Panc1 (cell line): ENCODE measurements around the gene ZBTB8OS. TPM values are rescaled to one million over a fixed set of nuclear protein-coding genes. Genes with fewer than 3 reads are reported as not detected.
A peak's percentile ranks its signal among the peaks of the same experiment; 100 is the strongest.
"Not testable (repeated sequence)": the region's sequence is repeated elsewhere in the genome, so short reads cannot be mapped to it uniquely, and the experiment has no call there.

Source experiments
- ATAC-seq: fragments of 200-7000 bp; cut with Tn5 transposase; 2 replicates; pipeline ENCODE4 v1.9.1; 2020; ENCODE audit warnings: mild to moderate bottlenecking, moderate library complexity
- BruUV-seq: library from RNA; stranded (reverse); fragments of 400-500 nt; replicated peaks from 2 replicates; lab custom pipeline; 2021; lab: Mats Ljungman, UMichigan
- CTCF ChIA-PET: fragments of 300-600 bp; sonication (Branson Sonifier 250); formaldehyde crosslinking; loops from one replicate; lab custom pipeline; 2022; ENCODE audit warnings: antibody characterized with exemption; lab: Charles Lee
- POLR2A ChIA-PET: fragments of 300-600 bp; sonication (Branson Sonifier 250); formaldehyde crosslinking; loops from one replicate; lab custom pipeline; 2022; ENCODE audit warnings: antibody characterized with exemption; lab: Charles Lee
- DNase-seq: peaks from one replicate; pipeline ENCODE4 v3.0.0-alpha.2; 2010; ENCODE audit warnings: low read depth, low spot score
- H3K27ac ChIP-seq: 2 replicates; pipeline ENCODE4 v1.5.1; 2011; ENCODE audit warnings: mild to moderate bottlenecking, low read length, inconsistent platforms
- H3K27me3 ChIP-seq: fragments of 200-500 bp; sonication (Bioruptor generic); 2 replicates; pipeline ENCODE4 v1.6.0; 2014; ENCODE audit warnings: low read length, inconsistent platforms; ENCODE audit not compliant: control insufficient read depth, insufficient read depth
- H3K36me3 ChIP-seq: fragments of 200-500 bp; sonication (Bioruptor generic); 2 replicates; pipeline ENCODE4 v1.5.1; 2014; ENCODE audit warnings: inconsistent platforms, mild to moderate bottlenecking, low read length, moderate library complexity; ENCODE audit not compliant: control insufficient read depth, insufficient read depth
- H3K4me1 ChIP-seq: 2 replicates; pipeline ENCODE4 v1.5.1; 2011; ENCODE audit warnings: inconsistent platforms, mild to moderate bottlenecking, low read length, moderate library complexity; ENCODE audit not compliant: control insufficient read depth, insufficient read depth
- H3K4me3 ChIP-seq, 2 experiments: 2 replicates each; pipeline ENCODE4 v1.5.1; 2011 to 2012; ENCODE audit warnings: low read depth in 2 of 2, low read length in 2 of 2, mild to moderate bottlenecking in 2 of 2, inconsistent platforms in 1 of 2, moderate library complexity in 1 of 2
- H3K9me3 ChIP-seq: fragments of 200-500 bp; sonication (Bioruptor generic); 2 replicates; pipeline ENCODE4 v1.5.1; 2014; ENCODE audit warnings: low read depth, mild to moderate bottlenecking, inconsistent platforms, low read length, moderate library complexity; ENCODE audit not compliant: control insufficient read depth, insufficient read depth
- POLR2AphosphoS5 ChIP-seq: IDR thresholded peaks from 2 replicates; pipeline ENCODE4 v1.6.1; 2012; ENCODE audit warnings: mild to moderate bottlenecking, low read depth, low read length, moderate library complexity
- SIN3A ChIP-seq: IDR thresholded peaks from 2 replicates; pipeline ENCODE4 v1.6.1; 2012; ENCODE audit warnings: low read depth, mild to moderate bottlenecking, low read length, moderate library complexity, borderline replicate concordance; ENCODE audit not compliant: insufficient read depth
- TCF7L2 ChIP-seq: IDR thresholded peaks from 2 replicates; pipeline ENCODE4 v1.6.1; 2011; ENCODE audit warnings: mild to moderate bottlenecking, low read depth, low read length, inconsistent platforms
- in situ Hi-C: cut with HindIII; loops from 2 replicates; pipeline ENCODE4 v1.10.0; 2016; ENCODE audit warnings: low sequenced_read_pairs, low pct_unique_long_range_greater_than_20kb
- intact Hi-C: fragments of 100-400 bp; cut with micrococcal nuclease; formaldehyde crosslinking; loops from one replicate; pipeline ENCODE4 v1.10.0; 2022; ENCODE audit not compliant: unreplicated experiment
- total RNA-seq: library from RNA; stranded (reverse); gene quantifications from one replicate; pipeline ENCODE4 v1.2.1, GENCODE V29; 2021; ENCODE audit not compliant: unreplicated experiment
- TF ChIP-seq, protein P1 (sequence below): fragments of 450-650 bp; IDR thresholded peaks from 2 replicates; pipeline ENCODE4 v1.5.1; 2017; ENCODE audit warnings: mild to moderate bottlenecking
- TF ChIP-seq, protein P2 (sequence below), 2 experiments: IDR thresholded peaks; 2 replicates each; pipeline ENCODE4 v1.6.1; 2011 to 2012; ENCODE audit warnings: low read depth in 2 of 2, control low read depth in 1 of 2, low read length in 1 of 2, mild to moderate bottlenecking in 1 of 2, moderate library complexity in 1 of 2; ENCODE audit not compliant: insufficient read depth in 1 of 2

ZBTB8OS gene
- total RNA-seq, 1 experiment from 2014 or later, result 78.9 TPM

DNA sequence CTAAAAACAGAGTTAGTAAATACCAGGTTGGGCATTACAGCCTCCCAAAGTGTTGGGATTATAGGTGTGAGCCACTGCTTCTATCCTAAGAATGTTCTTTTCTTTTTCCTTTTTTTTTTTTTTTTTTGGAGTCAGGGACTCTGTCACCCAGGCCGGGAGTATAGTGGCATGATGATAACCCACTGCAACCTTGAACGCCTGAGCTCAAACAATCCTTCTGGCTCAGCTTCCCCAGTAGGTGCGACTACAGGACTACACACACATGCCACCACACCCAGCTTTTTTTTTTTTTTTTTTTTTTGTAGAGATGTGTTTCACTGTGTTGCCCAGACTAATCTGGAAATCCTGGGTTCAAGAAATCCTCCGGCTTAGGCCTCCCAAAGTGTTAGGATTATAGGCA, 5.9 kb downstream of the ZBTB8OS start:
- Histone ChIP-seq H3K9me3 (no peaks in the 10 kb centered on the region), H3K27me3 (no peaks in the 10 kb centered on the region), H3K36me3 (no peaks in the 10 kb centered on the region; the same call in 1 of the 2 replicates), H3K4me3 (no peak overlapping the region), H3K27ac (no peak overlapping the region), H3K4me1 (no peaks in the 10 kb centered on the region; the same call in 1 of the 2 replicates)
- intact Hi-C loops, result no loop called here
- POLR2A ChIA-PET, result interaction anchor here (0.6 kb wide), 1 partner anchor 30 kb away, joined by 4 read pairs; no protein-coding TSS in a partner anchor
- CTCF ChIA-PET, result no interaction called here
- in situ Hi-C loops, result no loop called here
- ATAC-seq (no peak), DNase-seq (no peak)
- BruUV-seq, result no TSS peak
- TF ChIP-seq, protein P1, sequence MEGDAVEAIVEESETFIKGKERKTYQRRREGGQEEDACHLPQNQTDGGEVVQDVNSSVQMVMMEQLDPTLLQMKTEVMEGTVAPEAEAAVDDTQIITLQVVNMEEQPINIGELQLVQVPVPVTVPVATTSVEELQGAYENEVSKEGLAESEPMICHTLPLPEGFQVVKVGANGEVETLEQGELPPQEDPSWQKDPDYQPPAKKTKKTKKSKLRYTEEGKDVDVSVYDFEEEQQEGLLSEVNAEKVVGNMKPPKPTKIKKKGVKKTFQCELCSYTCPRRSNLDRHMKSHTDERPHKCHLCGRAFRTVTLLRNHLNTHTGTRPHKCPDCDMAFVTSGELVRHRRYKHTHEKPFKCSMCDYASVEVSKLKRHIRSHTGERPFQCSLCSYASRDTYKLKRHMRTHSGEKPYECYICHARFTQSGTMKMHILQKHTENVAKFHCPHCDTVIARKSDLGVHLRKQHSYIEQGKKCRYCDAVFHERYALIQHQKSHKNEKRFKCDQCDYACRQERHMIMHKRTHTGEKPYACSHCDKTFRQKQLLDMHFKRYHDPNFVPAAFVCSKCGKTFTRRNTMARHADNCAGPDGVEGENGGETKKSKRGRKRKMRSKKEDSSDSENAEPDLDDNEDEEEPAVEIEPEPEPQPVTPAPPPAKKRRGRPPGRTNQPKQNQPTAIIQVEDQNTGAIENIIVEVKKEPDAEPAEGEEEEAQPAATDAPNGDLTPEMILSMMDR, result no peak
- TF ChIP-seq POLR2AphosphoS5 (no peak), SIN3A (no peak), TCF7L2 (no peak)
- TF ChIP-seq, protein P2, sequence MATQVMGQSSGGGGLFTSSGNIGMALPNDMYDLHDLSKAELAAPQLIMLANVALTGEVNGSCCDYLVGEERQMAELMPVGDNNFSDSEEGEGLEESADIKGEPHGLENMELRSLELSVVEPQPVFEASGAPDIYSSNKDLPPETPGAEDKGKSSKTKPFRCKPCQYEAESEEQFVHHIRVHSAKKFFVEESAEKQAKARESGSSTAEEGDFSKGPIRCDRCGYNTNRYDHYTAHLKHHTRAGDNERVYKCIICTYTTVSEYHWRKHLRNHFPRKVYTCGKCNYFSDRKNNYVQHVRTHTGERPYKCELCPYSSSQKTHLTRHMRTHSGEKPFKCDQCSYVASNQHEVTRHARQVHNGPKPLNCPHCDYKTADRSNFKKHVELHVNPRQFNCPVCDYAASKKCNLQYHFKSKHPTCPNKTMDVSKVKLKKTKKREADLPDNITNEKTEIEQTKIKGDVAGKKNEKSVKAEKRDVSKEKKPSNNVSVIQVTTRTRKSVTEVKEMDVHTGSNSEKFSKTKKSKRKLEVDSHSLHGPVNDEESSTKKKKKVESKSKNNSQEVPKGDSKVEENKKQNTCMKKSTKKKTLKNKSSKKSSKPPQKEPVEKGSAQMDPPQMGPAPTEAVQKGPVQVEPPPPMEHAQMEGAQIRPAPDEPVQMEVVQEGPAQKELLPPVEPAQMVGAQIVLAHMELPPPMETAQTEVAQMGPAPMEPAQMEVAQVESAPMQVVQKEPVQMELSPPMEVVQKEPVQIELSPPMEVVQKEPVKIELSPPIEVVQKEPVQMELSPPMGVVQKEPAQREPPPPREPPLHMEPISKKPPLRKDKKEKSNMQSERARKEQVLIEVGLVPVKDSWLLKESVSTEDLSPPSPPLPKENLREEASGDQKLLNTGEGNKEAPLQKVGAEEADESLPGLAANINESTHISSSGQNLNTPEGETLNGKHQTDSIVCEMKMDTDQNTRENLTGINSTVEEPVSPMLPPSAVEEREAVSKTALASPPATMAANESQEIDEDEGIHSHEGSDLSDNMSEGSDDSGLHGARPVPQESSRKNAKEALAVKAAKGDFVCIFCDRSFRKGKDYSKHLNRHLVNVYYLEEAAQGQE (IDR thresholded peaks at IDR 0.05; ENCODE audit: insufficient read depth in 1 of 2, low read depth in 2 of 2, low read length in 1 of 2), result no peak

DNA sequence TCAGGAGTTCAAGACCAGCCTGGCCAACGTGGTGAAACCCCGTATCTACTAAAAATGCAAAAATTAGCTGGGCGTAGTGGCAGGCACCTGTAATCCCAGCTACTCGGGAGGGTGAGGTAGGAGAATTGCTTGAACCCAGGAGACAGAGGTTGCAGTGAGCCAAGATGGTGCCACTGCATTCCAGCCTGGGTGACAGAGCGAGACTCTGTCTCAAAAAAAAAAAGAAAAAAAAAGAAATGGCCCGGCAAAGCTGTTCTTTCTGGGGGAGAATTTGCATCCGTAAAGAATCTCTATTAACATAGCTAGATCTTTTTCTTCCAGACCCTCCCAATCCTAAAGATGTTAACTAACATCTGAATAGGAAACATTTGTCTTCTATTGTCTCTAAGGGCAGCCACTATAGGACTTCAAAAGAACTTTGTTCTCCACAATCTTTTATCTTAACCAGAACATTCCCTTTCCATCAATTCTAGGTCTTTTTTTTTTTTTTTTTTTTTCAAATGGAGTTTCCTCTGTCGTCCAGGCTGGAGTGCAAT, 8.0 kb downstream of the ZBTB8OS start:
- H3K9me3 ChIP-seq, H3K27ac ChIP-seq, ATAC-seq, DNase-seq, CTCF ChIA-PET, intact Hi-C loops, H3K4me1 ChIP-seq, in situ Hi-C loops, BruUV-seq, H3K4me3 ChIP-seq, H3K27me3 ChIP-seq, H3K36me3 ChIP-seq: not testable (repeated sequence)
- POLR2A ChIA-PET, result interaction anchor here (0.6 kb wide), 1 partner anchor 244 kb away, joined by 3 read pairs; no protein-coding TSS in a partner anchor

DNA sequence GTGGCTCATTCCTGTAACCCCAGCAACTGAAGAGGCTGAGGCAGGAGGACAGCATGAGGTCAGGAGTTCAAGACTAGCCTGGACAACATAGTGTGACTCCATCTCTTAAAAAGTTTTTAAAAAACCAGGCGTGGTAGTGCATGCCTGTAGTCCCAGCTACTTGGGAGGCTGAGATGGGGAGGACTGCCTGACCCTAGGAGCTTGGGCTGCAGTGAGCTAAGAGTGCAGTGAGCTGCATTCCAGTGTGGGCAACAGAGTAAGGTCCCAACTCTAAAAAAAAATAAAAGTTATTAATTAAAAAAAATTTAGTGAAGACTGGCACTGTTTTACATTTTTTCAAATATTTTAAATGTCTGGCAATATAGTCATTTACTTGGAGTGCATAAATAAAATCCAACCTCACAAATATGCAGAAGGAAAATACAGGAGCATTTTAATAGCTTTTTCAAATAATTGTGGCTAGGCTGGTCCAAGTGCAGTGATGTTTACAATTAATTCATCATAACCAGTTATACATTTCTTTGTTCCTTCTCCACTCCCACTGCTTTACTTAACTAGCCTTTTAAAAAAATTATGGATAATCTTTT, 10.8 kb downstream of the ZBTB8OS start:
- ATAC-seq (0 out of 2 replicates have a peak, but pooled peaks have one; percentile 51), DNase-seq (no peak)
- Histone ChIP-seq H3K36me3 (no peaks in the 10 kb centered on the region), H3K27ac (no peak overlapping the region), H3K9me3 (no peaks in the 10 kb centered on the region), H3K27me3 (no peaks in the 10 kb centered on the region), H3K4me1 (no peaks in the 10 kb centered on the region), H3K4me3 (no peak overlapping the region)
- POLR2A ChIA-PET, result no interaction called here
- CTCF ChIA-PET, result no interaction called here
- intact Hi-C loops, result no loop called here
- BruUV-seq, result no TSS peak
- TF ChIP-seq, protein P2 (IDR thresholded peaks at IDR 0.05; ENCODE audit: insufficient read depth in 1 of 2, low read depth in 2 of 2, low read length in 1 of 2), result no peak
- in situ Hi-C loops, result no loop called here
